BE2C (cell line): ENCODE results near the gene TM4SF4.

Source experiments
- DNase-seq: peaks from one replicate; pipeline ENCODE4 v3.0.0-alpha.2; 2020
- H3K27me3 ChIP-seq: fragments of 250-450 bp; sonication (Bioruptor Pico); 2 replicates; pipeline ENCODE4 v1.5.1; 2020; ENCODE audit warnings: mild to moderate bottlenecking
- H3K36me3 ChIP-seq: fragments of 250-450 bp; sonication (Bioruptor Pico); 2 replicates; pipeline ENCODE4 v1.5.1; 2020; ENCODE audit warnings: mild to moderate bottlenecking
- H3K4me1 ChIP-seq: fragments of 250-450 bp; sonication (Bioruptor Pico); 2 replicates; pipeline ENCODE4 v1.5.1; 2020
- H3K4me3 ChIP-seq: 2 replicates; pipeline ENCODE4 v1.5.1; 2011; ENCODE audit warnings: low read depth, low read length
- H3K9me3 ChIP-seq: fragments of 250-450 bp; sonication (Bioruptor Pico); 2 replicates; pipeline ENCODE4 v1.5.1; 2020
- CTCF ChIP-seq: IDR thresholded peaks from 2 replicates; pipeline ENCODE4 v1.5.1; 2012; ENCODE audit warnings: mild to moderate bottlenecking, low read depth, low read length

Gene TM4SF4

GRCh38 chr3:149527531-149528339 is 53.2 kb downstream of the TM4SF4 start:
- no peak for TF ChIP-seq CTCF
- no peaks in the 10 kb centered on the region for H3K36me3 ChIP-seq
- H3K27me3 ChIP-seq: no peaks in the 10 kb centered on the region
- no peaks in the 10 kb centered on the region for H3K9me3 ChIP-seq
- no peak for DNase-seq
- peaks cover 3% of the 10 kb centered on the region; the same call in 1 of the 2 replicates for H3K4me1 ChIP-seq
- no peak overlapping the region for H3K4me3 ChIP-seq

GRCh38 chr3:149528340-149528650 is 53.8 kb downstream of the TM4SF4 start:
- no peak for DNase-seq
- no peak for TF ChIP-seq CTCF

DNA sequence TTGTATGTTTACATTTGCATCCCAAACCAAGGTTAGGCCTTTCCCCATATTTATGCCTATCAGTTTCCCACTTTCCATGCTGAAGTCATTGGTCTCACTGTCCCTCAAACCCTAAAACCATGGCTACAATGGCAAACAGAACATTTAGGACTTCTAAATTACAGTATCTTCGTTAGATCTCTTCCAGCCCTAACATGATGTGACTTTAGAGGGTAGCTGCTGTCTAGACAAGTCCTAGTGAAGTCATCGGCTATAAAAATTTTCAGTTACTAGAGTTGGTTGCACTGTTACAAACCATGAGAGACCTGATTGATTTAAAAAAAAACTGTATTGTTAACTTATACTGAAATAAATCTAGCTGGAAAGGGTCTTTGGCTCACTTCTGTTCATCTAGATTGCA is 54.6 kb downstream of the TM4SF4 start:
- no peak for DNase-seq
- H3K4me1 ChIP-seq: peaks cover 3% of the 10 kb centered on the region; the same call in 1 of the 2 replicates
- no peak for TF ChIP-seq CTCF
- H3K27me3 ChIP-seq: no peaks in the 10 kb centered on the region
- no peaks in the 10 kb centered on the region for H3K36me3 ChIP-seq
- no peaks in the 10 kb centered on the region for H3K9me3 ChIP-seq
- H3K4me3 ChIP-seq: no peak overlapping the region

More at GRCh38 chr3:149528340-149528650, 53.8 kb downstream of the TM4SF4 start:
- Histone ChIP-seq H3K4me1 (peaks cover 3% of the 10 kb centered on the region; the same call in 1 of the 2 replicates), H3K36me3 (no peaks in the 10 kb centered on the region), H3K9me3 (no peaks in the 10 kb centered on the region), H3K27me3 (no peaks in the 10 kb centered on the region), H3K4me3 (no peak overlapping the region)

DNA sequence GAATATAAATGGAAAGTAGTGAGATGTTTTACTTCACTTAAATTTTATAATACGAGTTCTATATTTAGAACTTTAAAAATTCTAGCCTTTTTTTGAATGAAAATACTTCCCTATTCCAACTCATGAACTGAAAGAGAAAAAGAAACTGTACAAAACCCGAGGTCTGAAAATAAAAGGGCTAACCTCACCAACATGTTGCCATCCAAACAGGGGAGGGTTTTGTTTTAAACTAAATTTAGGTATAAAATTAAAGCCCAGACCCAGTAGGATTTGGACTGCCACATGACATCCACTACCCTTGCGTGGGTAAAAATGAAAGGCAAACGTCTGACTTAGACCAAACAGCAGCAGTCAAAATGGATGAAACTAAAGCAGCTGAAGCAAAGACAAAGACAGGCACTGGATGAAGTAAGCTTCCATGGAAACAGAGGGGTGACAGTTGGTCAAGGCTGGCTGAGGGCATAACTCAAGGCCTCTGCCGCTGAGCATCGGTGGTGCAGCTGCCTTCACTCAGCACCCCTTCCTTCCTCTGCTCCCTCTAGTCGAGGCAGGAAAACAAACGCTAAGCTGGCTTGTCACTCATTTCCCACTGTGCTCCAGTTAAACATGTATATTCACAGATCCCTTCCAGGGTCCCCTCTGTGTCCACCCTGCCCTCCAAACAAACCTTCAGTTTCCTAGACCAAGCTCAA is 58.1 kb downstream of the TM4SF4 start:
- H3K4me1 ChIP-seq: no peaks in the 10 kb centered on the region
- DNase-seq: no peak
- TF ChIP-seq CTCF: no peak

GRCh38 chr3:149534082-149534481 is 59.6 kb downstream of the TM4SF4 start:
- no peaks in the 10 kb centered on the region; the same call in 1 of the 2 replicates for H3K4me1 ChIP-seq
- TF ChIP-seq CTCF: no peak
- DNase-seq: no peak
- no peaks in the 10 kb centered on the region for H3K9me3 ChIP-seq
- no peaks in the 10 kb centered on the region for H3K27me3 ChIP-seq
- H3K4me3 ChIP-seq: no peak overlapping the region
- no peaks in the 10 kb centered on the region for H3K36me3 ChIP-seq

More for the DNA sequence above, 58.1 kb downstream of the TM4SF4 start:
- no peaks in the 10 kb centered on the region for H3K9me3 ChIP-seq
- H3K27me3 ChIP-seq: no peaks in the 10 kb centered on the region
- H3K4me3 ChIP-seq: no peak overlapping the region
- H3K36me3 ChIP-seq: no peaks in the 10 kb centered on the region
